Measurements from ENCODE around the gene GJB1. TPM values are rescaled to one million over a fixed set of nuclear protein-coding genes. Genes with fewer than 3 reads are reported as not detected.

Gene GJB1
- total RNA-seq, 1 experiment from 2014 or later = not detected

DNA sequence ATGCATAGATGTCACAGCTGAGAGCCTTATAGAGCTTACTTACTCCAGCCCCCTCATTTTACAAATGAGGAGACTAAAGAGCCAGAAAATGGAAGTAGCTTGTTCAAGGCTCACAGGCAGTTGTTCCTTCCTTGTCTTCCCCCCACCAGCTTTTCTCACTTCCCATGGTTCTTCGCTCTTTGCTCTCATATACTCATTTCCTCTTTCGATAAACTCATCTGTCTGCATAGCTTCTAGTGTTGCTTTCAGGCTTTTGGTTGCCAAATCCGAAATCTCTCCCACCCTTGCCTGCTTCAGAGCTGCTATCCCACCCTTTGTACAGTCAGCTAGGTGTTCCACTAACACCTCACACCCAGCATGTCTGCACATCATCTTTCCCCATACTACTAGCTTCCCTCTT lies 25.0 kb upstream of the GJB1 start:
- no peak for DNase-seq
- no peak for ATAC-seq
- BruUV-seq (replicated peaks) = no TSS peak
- Histone ChIP-seq H2AFZ (ENCODE audit: low read length) (no peak overlapping the region), H3K27me3 (ENCODE audit: low read length) (no peaks in the 10 kb centered on the region), H3K9me2 (replicated peaks; ENCODE audit: low read length) (no peaks in the 10 kb centered on the region), H3K79me2 (ENCODE audit: low read length) (no peaks in the 10 kb centered on the region), H3K36me3 (ENCODE audit: low read depth, low read length) (no peaks in the 10 kb centered on the region), H3F3A (ENCODE audit: low read length, unreplicated experiment) (no peaks in the 10 kb centered on the region), H3K9me3 (ENCODE audit: low read length) (no peaks in the 10 kb centered on the region), H3K9ac (ENCODE audit: low read length) (no peak overlapping the region), H3K27ac (ENCODE audit: low read length) (no peak overlapping the region), H4K20me1 (ENCODE audit: low read length) (no peaks in the 10 kb centered on the region), H3K4me1 (ENCODE audit: insufficient read depth, low read length) (no peaks in the 10 kb centered on the region), H3K4me3 (ENCODE audit: low read length) (no peak overlapping the region), H3K4me2 (ENCODE audit: low read length) (no peak overlapping the region)
- TF ChIP-seq, protein P1, sequence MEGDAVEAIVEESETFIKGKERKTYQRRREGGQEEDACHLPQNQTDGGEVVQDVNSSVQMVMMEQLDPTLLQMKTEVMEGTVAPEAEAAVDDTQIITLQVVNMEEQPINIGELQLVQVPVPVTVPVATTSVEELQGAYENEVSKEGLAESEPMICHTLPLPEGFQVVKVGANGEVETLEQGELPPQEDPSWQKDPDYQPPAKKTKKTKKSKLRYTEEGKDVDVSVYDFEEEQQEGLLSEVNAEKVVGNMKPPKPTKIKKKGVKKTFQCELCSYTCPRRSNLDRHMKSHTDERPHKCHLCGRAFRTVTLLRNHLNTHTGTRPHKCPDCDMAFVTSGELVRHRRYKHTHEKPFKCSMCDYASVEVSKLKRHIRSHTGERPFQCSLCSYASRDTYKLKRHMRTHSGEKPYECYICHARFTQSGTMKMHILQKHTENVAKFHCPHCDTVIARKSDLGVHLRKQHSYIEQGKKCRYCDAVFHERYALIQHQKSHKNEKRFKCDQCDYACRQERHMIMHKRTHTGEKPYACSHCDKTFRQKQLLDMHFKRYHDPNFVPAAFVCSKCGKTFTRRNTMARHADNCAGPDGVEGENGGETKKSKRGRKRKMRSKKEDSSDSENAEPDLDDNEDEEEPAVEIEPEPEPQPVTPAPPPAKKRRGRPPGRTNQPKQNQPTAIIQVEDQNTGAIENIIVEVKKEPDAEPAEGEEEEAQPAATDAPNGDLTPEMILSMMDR (conservative IDR thresholded peaks at IDR 0.05; ENCODE audit: low read depth, low read length) = no peak
- TF ChIP-seq EZH2phosphoT487 (IDR thresholded peaks at IDR 0.05; ENCODE audit: borderline replicate concordance, low read length) (no peak), EZH2 (IDR thresholded peaks at IDR 0.05; ENCODE audit: low read length, unreplicated experiment) (no peak)
- POLR2A ChIA-PET (ENCODE audit: unreplicated experiment) = no interaction called here
- intact Hi-C loops (cut with micrococcal nuclease) = no loop called here
- CTCF ChIA-PET = no interaction called here

DNA sequence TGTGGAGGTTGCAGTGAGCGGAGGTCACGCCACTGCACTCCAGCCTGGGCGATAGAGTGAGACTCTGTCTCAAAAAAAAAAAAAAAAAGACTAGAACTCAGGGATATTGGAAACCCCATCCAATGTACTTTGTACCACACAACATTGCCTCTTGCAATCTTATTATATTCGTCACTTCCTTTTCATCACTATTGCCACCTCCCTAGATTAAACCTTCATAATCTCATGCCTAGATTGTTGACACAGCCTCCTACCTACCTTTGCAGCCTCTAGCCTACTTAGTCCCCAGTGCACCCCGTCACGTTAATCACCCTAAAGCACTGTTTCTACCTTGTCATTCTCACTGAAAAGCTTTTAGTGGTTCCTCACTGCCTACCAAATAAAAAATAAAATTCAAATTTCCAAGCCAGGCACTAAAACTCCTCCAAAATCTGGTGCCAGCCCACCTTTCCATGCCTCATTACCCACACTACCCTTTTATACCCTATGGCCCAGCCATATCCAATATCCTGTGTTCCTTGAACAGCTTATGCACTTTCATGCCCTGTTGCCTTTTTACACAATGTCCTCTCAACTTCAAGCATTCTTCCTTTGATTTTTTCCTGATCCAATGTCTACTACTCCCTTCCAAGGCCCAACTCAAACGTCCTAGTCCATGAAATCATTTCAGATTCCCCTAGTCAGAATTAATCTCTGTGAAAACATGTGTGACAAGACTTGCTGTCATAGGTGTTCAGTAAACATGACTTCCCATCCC lies 23.6 kb upstream of the GJB1 start:
- H3K4me1 ChIP-seq (ENCODE audit: insufficient read depth, low read length) = no peaks in the 10 kb centered on the region
- intact Hi-C loops (cut with micrococcal nuclease) = no loop called here
- H3K4me3 ChIP-seq (ENCODE audit: low read length) = no peak overlapping the region
- H3K9me3 ChIP-seq (ENCODE audit: low read length) = no peaks in the 10 kb centered on the region
- no peak for TF ChIP-seq EZH2phosphoT487 (IDR thresholded peaks at IDR 0.05; ENCODE audit: borderline replicate concordance, low read length)
- TF ChIP-seq, protein P1 (conservative IDR thresholded peaks at IDR 0.05; ENCODE audit: low read depth, low read length) = no peak
- no peak for TF ChIP-seq EZH2 (IDR thresholded peaks at IDR 0.05; ENCODE audit: low read length, unreplicated experiment)
- H2AFZ ChIP-seq (ENCODE audit: low read length) = no peak overlapping the region
- no peaks in the 10 kb centered on the region for H3K27me3 ChIP-seq (ENCODE audit: low read length)
- no peaks in the 10 kb centered on the region for H4K20me1 ChIP-seq (ENCODE audit: low read length)
- DNase-seq (no peak), ATAC-seq (no peak)
- CTCF ChIA-PET = no interaction called here
- H3K27ac ChIP-seq (ENCODE audit: low read length) = no peak overlapping the region
- H3K79me2 ChIP-seq (ENCODE audit: low read length) = no peaks in the 10 kb centered on the region
- no peak overlapping the region for H3K9ac ChIP-seq (ENCODE audit: low read length)
- POLR2A ChIA-PET (ENCODE audit: unreplicated experiment) = no interaction called here
- H3K9me2 ChIP-seq (replicated peaks; ENCODE audit: low read length) = no peaks in the 10 kb centered on the region
- no peaks in the 10 kb centered on the region for H3F3A ChIP-seq (ENCODE audit: low read length, unreplicated experiment)
- H3K4me2 ChIP-seq (ENCODE audit: low read length) = no peak overlapping the region
- no TSS peak for BruUV-seq (replicated peaks)
- H3K36me3 ChIP-seq (ENCODE audit: low read depth, low read length) = no peaks in the 10 kb centered on the region

- Histone ChIP-seq H3K79me2 (ENCODE audit: low read length) (no peaks in the 10 kb centered on the region), H4K20me1 (ENCODE audit: low read length) (no peaks in the 10 kb centered on the region), H3K9me3 (ENCODE audit: low read length) (no peaks in the 10 kb centered on the region), H3K9ac (ENCODE audit: low read length) (no peak overlapping the region), H3K4me1 (ENCODE audit: insufficient read depth, low read length) (peaks cover 8% of the 10 kb centered on the region; the same call in 1 of the 2 replicates), H2AFZ (ENCODE audit: low read length) (no peak overlapping the region), H3K27me3 (ENCODE audit: low read length) (peaks cover 4% of the 10 kb centered on the region; the same call in 1 of the 2 replicates), H3F3A (ENCODE audit: low read length, unreplicated experiment) (no peaks in the 10 kb centered on the region), H3K4me2 (ENCODE audit: low read length) (no peak overlapping the region), H3K36me3 (ENCODE audit: low read depth, low read length) (no peaks in the 10 kb centered on the region), H3K4me3 (ENCODE audit: low read length) (no peak overlapping the region), H3K9me2 (replicated peaks; ENCODE audit: low read length) (no peaks in the 10 kb centered on the region), H3K27ac (ENCODE audit: low read length) (no peak overlapping the region)
- TF ChIP-seq, protein P1 (conservative IDR thresholded peaks at IDR 0.05; ENCODE audit: low read depth, low read length) = no peak
- TF ChIP-seq EZH2 (IDR thresholded peaks at IDR 0.05; ENCODE audit: low read length, unreplicated experiment) = no peak
- TF ChIP-seq EZH2phosphoT487 (IDR thresholded peaks at IDR 0.05; ENCODE audit: borderline replicate concordance, low read length) = no peak
- ATAC-seq (no peak), DNase-seq (no peak)
- ChIA-PET CTCF (no interaction called here), POLR2A (ENCODE audit: unreplicated experiment) (no interaction called here)
- intact Hi-C loops (cut with micrococcal nuclease) = no loop called here
- no TSS peak for BruUV-seq (replicated peaks)
These were observed 12.2 kb upstream of the GJB1 start for GRCh38 chrX:71210816-71211215.

Measured in PC-3 (cell line).